GM12891 (cell line): ENCODE measurements around the gene CCBE1.

Experiments used
- DNase-seq: peaks from one replicate; pipeline ENCODE4 v3.0.0; 2011; ENCODE audit warnings: low spot score; ENCODE audit not compliant: insufficient read length
- FAIRE-seq: peaks from 2 replicates; lab custom pipeline; 2011; peaks lifted over from hg19 to GRCh38; lab: Jason Lieb, UNC
- PAX5 ChIP-seq: IDR thresholded peaks from 2 replicates; pipeline ENCODE4 v1.6.1; 2011; ENCODE audit warnings: low read length, moderate library complexity, mild to moderate bottlenecking; ENCODE audit not compliant: insufficient read depth, severe bottlenecking
- POLR2A ChIP-seq: IDR thresholded peaks from 2 replicates; pipeline ENCODE4 v1.6.1; 2011; ENCODE audit warnings: low read depth, low read length, control low read depth
- POLR2AphosphoS5 ChIP-seq: IDR thresholded peaks from 2 replicates; pipeline ENCODE4 v1.6.1; 2011; ENCODE audit warnings: low read depth, low read length, control low read depth
- POU2F2 ChIP-seq: IDR thresholded peaks from 2 replicates; pipeline ENCODE4 v1.6.1; 2011; ENCODE audit warnings: low read depth, mild to moderate bottlenecking, control low read depth, low read length, moderate library complexity
- SPI1 ChIP-seq: IDR thresholded peaks from 2 replicates; pipeline ENCODE4 v1.6.1; 2011; ENCODE audit warnings: low read depth, low read length, control low read depth
- TAF1 ChIP-seq: IDR thresholded peaks from 2 replicates; pipeline ENCODE4 v1.6.1; 2011; ENCODE audit warnings: low read depth, low read length, control low read depth

CCBE1 gene

DNA sequence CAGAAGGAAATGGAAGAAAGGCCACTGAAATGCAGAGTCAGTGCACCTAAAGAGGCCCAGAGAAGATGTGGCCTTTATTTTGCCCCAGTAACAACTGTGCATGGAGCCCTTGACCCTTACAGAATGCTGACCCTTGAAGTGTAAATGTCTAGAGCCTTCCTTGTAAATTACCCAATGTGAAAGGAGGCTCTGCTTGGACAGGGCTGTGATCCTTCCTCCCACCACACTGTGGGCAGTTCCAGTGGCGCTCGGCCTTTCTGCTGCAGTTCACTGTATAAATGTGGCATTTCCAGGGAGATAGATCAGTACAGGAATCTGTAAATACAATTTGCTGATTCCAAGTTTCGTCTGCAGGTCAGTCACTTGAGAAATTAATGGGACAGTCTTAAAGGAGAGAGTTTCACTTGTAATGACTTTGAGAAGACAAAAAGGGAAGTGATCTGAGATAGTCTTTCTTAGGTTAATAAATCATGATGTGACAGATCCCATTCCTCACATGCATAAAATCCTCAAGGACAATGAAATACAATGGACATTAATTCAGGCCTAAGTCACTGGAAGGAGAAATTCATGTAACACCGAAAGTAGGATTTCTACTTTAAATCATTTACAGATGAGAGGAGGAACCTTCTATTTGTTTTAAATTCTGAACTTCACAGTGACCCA is 204.3 kb downstream of the CCBE1 start:
- TF ChIP-seq SPI1 (no peak), PAX5 (no peak), TAF1 (no peak), POU2F2 (no peak), POLR2A (no peak), POLR2AphosphoS5 (no peak)
- FAIRE-seq (no peak), DNase-seq (no peak)

DNA sequence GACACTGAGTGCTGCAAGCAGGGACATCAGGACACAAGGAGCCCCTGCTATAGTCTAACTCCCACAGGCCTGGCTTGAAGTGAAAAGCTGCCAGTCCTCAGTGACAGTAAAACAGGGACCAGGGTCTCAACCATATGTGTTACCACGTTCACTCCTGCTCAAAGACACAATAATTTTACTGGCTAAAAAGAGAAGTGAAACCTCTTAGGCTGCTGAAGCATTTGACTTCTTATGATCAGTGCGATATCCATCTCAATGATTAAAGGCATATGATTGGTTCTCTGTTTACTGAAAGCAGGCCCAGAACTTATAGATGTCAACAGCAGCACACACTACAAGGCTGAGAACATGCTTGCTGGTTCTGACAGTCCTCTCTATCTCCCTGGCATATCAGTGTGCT is 208.3 kb downstream of the CCBE1 start:
- no peak for FAIRE-seq
- DNase-seq: peak; percentile 5
- TF ChIP-seq POU2F2 (no peak), SPI1 (peak; percentile 94)

- TF ChIP-seq PAX5: no peak
- no peak for TF ChIP-seq POLR2A
- FAIRE-seq (no peak), DNase-seq (no peak)
These were observed 211.8 kb downstream of the CCBE1 start for GRCh38 chr18:59485382-59485781.

DNA sequence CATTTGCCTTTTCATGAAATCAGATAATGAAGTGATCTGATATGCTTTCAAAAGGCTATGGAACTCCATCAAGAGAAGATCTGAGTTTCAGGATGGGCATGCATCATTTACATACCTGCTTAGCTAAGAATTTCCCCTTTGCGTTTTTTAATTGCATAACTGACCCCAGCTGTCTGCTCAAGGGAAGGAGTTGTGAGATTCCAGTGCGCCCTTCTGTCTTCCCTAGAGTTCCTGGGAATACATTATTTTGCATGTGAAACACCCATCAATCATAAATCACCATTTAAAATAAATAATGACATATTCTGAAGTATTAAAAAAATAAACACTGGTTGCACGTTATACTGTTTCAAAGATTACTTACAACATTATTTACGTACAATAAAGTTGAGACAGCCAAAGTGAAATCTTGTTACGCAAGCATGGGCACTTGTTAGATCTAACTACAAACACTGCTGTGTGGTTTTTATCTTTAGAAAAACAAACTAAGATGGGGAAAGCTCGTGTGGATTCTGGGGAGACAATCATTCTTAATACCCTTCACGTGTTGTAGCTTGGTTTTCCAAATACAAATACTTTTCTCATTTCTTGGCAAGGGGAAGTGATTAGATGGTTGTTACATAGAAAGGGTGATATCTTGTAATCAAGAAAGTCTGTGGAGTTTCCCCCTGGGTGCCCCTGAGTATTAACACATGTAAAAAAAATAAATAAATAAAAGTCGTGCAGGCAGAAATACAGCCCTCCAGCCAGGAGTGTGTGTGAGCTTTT is 212.5 kb downstream of the CCBE1 start:
- no peak for FAIRE-seq
- TF ChIP-seq POU2F2 (no peak), POLR2A (no peak), POLR2AphosphoS5 (no peak), TAF1 (no peak), SPI1 (no peak), PAX5 (no peak)
- no peak for DNase-seq

DNA sequence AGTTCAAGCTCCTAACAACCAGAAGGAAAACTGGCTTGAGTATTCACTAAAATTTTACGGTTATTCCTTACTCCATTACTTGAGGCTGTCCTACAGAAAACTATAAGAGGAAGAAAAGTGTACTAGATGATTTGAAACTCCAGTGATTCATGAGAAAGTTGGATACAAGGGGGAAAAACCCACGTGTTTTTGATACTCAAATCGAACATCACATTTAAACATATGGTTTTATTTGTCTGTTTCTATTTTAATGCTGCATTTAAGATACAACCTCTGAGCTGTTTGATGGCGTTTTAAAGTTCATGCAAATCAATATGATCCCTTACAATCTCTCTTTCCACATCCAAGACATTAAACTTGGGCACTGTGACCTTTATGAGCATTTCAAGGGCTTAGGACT is 213.1 kb downstream of the CCBE1 start:
- FAIRE-seq (no peak), DNase-seq (no peak)
- TF ChIP-seq TAF1 (no peak), POLR2A (no peak), POLR2AphosphoS5 (no peak)

GRCh38 chr18:59481436-59481835 is 215.8 kb downstream of the CCBE1 start:
- no peak for TF ChIP-seq POU2F2
- no peak for TF ChIP-seq SPI1
- TF ChIP-seq TAF1: no peak
- TF ChIP-seq POLR2A: no peak
- TF ChIP-seq POLR2AphosphoS5: no peak
- no peak for TF ChIP-seq PAX5
- FAIRE-seq: no peak
- no peak for DNase-seq

GRCh38 chr18:59479776-59480175 is 217.4 kb downstream of the CCBE1 start:
- FAIRE-seq (no peak), DNase-seq (no peak)
- TF ChIP-seq POLR2A (no peak), PAX5 (no peak), SPI1 (no peak), POU2F2 (no peak), POLR2AphosphoS5 (no peak), TAF1 (no peak)

GRCh38 chr18:59478591-59478990 is 218.6 kb downstream of the CCBE1 start:
- FAIRE-seq (no peak), DNase-seq (no peak)
- no peak for TF ChIP-seq SPI1
- no peak for TF ChIP-seq TAF1
- TF ChIP-seq POU2F2: no peak
- TF ChIP-seq POLR2AphosphoS5: no peak
- no peak for TF ChIP-seq POLR2A
- TF ChIP-seq PAX5: no peak

DNA sequence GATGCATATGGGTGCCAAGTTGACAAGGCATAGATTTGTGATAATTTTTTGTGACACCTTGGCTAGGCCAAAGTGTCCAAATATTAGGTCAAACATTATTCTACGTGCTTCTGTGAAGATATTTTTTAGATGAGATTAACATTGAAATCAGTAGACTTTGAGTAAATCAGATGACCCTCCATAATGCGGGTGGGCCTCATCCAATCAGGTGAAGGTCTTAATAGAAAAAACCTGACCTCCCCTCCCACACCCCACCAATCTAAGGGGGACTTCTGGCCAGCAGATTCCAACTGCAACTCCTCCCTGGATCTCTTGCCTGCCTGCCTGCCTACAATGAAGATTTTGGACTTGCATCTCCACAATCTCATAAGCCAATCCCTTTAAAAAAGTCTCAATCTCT is 219.4 kb downstream of the CCBE1 start:
- TF ChIP-seq POLR2A (no peak), POLR2AphosphoS5 (no peak), POU2F2 (no peak), PAX5 (no peak), TAF1 (no peak), SPI1 (no peak)
- no peak for DNase-seq
- no peak for FAIRE-seq

GRCh38 chr18:59470561-59471121 is 226.6 kb downstream of the CCBE1 start:
- no peak for TF ChIP-seq SPI1
- TF ChIP-seq POLR2AphosphoS5: no peak
- no peak for TF ChIP-seq POLR2A
- no peak for TF ChIP-seq PAX5
- TF ChIP-seq POU2F2: no peak
- no peak for TF ChIP-seq TAF1
- no peak for DNase-seq
- FAIRE-seq: no peak
